Smooth muscle cell (in vitro differentiated cells): Measurements from ENCODE around the gene ADGRL1. TPM values are rescaled to one million over a fixed set of nuclear protein-coding genes. Genes with fewer than 3 reads are reported as not detected.
"Not testable (repeated sequence)": the region's sequence is repeated elsewhere in the genome, so short reads cannot be mapped to it uniquely, and the experiment has no call there.

ENCODE experiments used
- DNase-seq: peaks from one replicate; lab custom pipeline; 2025; ENCODE audit not compliant: unreplicated experiment; lab: John Stamatoyannopoulos, UW
- H2AFZ ChIP-seq: fragments of 200-600 bp; sonication (generic); 2 replicates; pipeline ENCODE4 v1.6.0; 2016; ENCODE audit warnings: antibody characterized with exemption, low read depth, mild to moderate bottlenecking
- H3F3A ChIP-seq: fragments of 200-600 bp; sonication (generic); 2 replicates; pipeline ENCODE4 v1.6.0; 2017; ENCODE audit warnings: antibody characterized with exemption, low read depth
- H3K27ac ChIP-seq: fragments of 200-600 bp; sonication (generic); 2 replicates; pipeline ENCODE4 v1.5.1; 2016; ENCODE audit warnings: low read depth, mild to moderate bottlenecking
- H3K27me3 ChIP-seq: fragments of 200-600 bp; sonication (generic); 2 replicates; pipeline ENCODE4 v1.6.1; 2016; ENCODE audit warnings: low read depth, mild to moderate bottlenecking
- H3K36me3 ChIP-seq: fragments of 200-600 bp; sonication (generic); 2 replicates; pipeline ENCODE4 v1.5.1; 2016; ENCODE audit warnings: low read depth
- H3K4me1 ChIP-seq: fragments of 200-600 bp; sonication (generic); 2 replicates; pipeline ENCODE4 v1.5.1; 2016; ENCODE audit warnings: low read depth
- H3K4me2 ChIP-seq: fragments of 200-600 bp; sonication (generic); 2 replicates; pipeline ENCODE4 v1.6.0; 2016; ENCODE audit warnings: mild to moderate bottlenecking
- H3K4me3 ChIP-seq: fragments of 200-600 bp; sonication (generic); 2 replicates; pipeline ENCODE4 v1.5.1; 2016; ENCODE audit warnings: mild to moderate bottlenecking
- H3K79me2 ChIP-seq: fragments of 200-600 bp; sonication (generic); 2 replicates; pipeline ENCODE4 v1.6.0; 2016; ENCODE audit warnings: low read depth, mild to moderate bottlenecking
- H3K9ac ChIP-seq: fragments of 200-600 bp; sonication (generic); 2 replicates; pipeline ENCODE4 v1.6.0; 2016; ENCODE audit warnings: low read depth
- H3K9me3 ChIP-seq: fragments of 200-600 bp; sonication (generic); replicated peaks from 2 replicates; pipeline ENCODE4 v1.5.1; 2016; ENCODE audit warnings: low read depth
- H4K20me1 ChIP-seq: fragments of 200-600 bp; sonication (generic); 2 replicates; pipeline ENCODE4 v1.6.0; 2016; ENCODE audit warnings: low read depth
- CTCF ChIP-seq: fragments of 200-600 bp; sonication (generic); IDR thresholded peaks from 2 replicates; pipeline ENCODE4 v1.5.1; 2017; ENCODE audit warnings: borderline replicate concordance, mild to moderate bottlenecking, antibody characterized with exemption; ENCODE audit not compliant: insufficient read depth, poor library complexity, severe bottlenecking
- WGBS: methylation state at CpG from one replicate; pipeline ENCODE4 v1.1.7; 2016; ENCODE audit warnings: low lambda C conversion rate; 5-methylcytosine and 5-hydroxymethylcytosine counted together
- polyA plus RNA-seq: library from polyadenylated mRNA; unstranded; fragments of >200 nt; fragmentation: Nextera tagmentation; extraction: Ambion mirVana; gene quantifications from 2 replicates; pipeline ENCODE4 v1.2.1, GENCODE V29; 2016
- total RNA-seq: library from RNA; depleted of rRNA; stranded (reverse); fragments of >200 nt; gene quantifications from 2 replicates; pipeline ENCODE4 v1.2.3, GENCODE V29; 2014

The ADGRL1 gene
- total and polyA plus RNA-seq, 2 experiments from 2014 or later: 11.3 to 12.7 TPM

DNA sequence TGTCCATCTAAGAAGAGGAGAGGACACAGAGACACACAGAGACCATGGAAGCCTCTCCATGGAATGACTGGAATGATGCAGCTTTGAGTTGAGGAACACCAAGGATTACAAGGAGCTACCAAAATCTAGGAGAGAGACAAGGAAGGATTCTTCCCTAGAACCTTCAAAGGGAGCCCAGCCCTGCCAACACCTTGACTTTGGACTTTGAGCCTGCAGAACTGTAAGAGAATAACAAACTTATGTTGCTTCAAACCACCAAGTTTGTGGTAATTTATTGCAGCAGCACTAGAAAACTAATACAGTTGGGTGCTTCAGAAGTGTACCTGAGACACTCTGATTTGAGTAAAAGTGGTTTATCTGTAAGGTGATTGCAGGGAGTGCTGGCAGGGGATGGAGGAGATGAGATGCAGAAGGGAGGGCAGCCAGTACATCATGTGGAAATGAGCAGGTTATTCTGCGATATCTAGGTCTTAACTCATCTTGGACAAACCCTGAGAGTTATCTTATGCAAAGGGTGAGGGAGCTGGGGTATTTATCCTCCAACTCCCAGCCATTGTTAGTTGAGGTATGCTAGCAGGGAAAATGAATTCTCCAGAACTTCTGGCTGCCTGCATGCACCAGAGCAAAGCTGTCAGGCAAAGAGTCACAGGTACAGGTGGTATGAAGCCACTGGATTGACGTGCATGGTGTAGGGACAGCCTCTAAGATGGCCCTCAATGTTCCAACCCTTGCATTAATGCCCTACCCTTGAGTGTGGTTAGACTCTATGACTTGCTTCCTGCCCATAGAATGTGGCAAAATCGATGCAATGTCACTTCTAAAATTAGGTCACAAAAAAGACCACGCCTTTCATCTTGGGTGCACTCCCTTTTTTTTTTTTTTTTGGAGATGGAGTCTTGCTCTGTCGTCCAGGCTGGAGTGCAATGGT, 31.3 kb upstream of the ADGRL1 start:
- H3K4me1 ChIP-seq: no peaks in the 10 kb centered on the region
- no peak overlapping the region for H3K4me3 ChIP-seq
- no peak for DNase-seq
- no peaks in the 10 kb centered on the region for H3K27me3 ChIP-seq
- WGBS: 88% methylated on average over 5 of the region's 5 CpGs
- no peak for TF ChIP-seq CTCF
- H3K27ac ChIP-seq: no peak overlapping the region
- H3K9me3 ChIP-seq: no peaks in the 10 kb centered on the region
- no peaks in the 10 kb centered on the region for H3F3A ChIP-seq
- no peaks in the 10 kb centered on the region for H3K36me3 ChIP-seq
- H3K9ac ChIP-seq: no peak overlapping the region
- no peak overlapping the region for H2AFZ ChIP-seq
- H4K20me1 ChIP-seq: no peaks in the 10 kb centered on the region
- H3K4me2 ChIP-seq: no peak overlapping the region
- no peaks in the 10 kb centered on the region for H3K79me2 ChIP-seq

- H3K9me3 ChIP-seq, H4K20me1 ChIP-seq, H3K9ac ChIP-seq, H2AFZ ChIP-seq, H3K36me3 ChIP-seq, H3K4me3 ChIP-seq, H3K4me2 ChIP-seq, H3K27me3 ChIP-seq, H3K4me1 ChIP-seq, H3F3A ChIP-seq, DNase-seq, H3K79me2 ChIP-seq, H3K27ac ChIP-seq: not testable (repeated sequence)
- 95% methylated on average over 4 of the region's 4 CpGs for WGBS
Observed at GRCh38 chr19:14232945-14233344, 27.0 kb upstream of the ADGRL1 start.

DNA sequence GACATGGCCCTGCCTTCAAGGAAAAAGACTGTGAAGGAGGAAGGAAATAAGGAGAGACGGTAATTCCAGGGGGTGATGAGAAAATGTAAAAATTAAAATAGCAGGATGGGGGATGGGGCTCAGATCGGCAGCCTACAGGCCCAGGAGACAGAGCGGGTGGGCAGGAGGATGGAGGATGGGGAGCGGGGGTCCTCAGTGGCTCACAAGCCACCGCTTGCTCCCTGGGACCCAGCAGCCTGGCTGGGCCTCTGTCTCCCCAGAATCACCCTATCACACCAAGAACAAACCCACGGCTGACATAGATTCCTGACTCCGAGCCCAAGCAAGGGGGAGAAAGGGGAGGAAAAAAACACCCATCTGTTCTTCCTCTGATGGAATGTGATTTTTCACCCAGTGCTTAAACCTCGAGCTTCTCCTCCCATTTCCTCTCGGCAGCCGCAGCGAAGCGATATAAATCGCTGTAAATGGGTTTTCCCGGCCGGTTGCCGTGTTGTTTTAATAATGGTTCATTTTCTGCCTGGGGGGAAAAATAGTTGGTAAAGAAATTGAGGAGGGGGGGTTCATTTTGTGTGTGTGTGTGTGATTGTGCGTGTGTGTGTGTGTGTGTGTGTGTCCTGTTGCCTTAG, 22.6 kb upstream of the ADGRL1 start:
- peak overlapping the region; percentile 59 for H3K4me2 ChIP-seq
- not testable (repeated sequence) for H4K20me1 ChIP-seq, H2AFZ ChIP-seq, H3K27ac ChIP-seq, H3K4me1 ChIP-seq, H3K27me3 ChIP-seq, H3K36me3 ChIP-seq, H3K9me3 ChIP-seq, DNase-seq, H3F3A ChIP-seq, H3K79me2 ChIP-seq, H3K4me3 ChIP-seq, H3K9ac ChIP-seq
- WGBS: 46% methylated on average over 13 of the region's 17 CpGs

GRCh38 chr19:14226498-14226897, 20.5 kb upstream of the ADGRL1 start:
- H3K4me3 ChIP-seq, H3K4me2 ChIP-seq, H3F3A ChIP-seq, H2AFZ ChIP-seq, H3K27ac ChIP-seq, DNase-seq, H3K9ac ChIP-seq, H3K79me2 ChIP-seq, H4K20me1 ChIP-seq, H3K36me3 ChIP-seq, H3K9me3 ChIP-seq, H3K27me3 ChIP-seq, H3K4me1 ChIP-seq: not testable (repeated sequence)
- 56% methylated on average over 6 of the region's 6 CpGs for WGBS

DNA sequence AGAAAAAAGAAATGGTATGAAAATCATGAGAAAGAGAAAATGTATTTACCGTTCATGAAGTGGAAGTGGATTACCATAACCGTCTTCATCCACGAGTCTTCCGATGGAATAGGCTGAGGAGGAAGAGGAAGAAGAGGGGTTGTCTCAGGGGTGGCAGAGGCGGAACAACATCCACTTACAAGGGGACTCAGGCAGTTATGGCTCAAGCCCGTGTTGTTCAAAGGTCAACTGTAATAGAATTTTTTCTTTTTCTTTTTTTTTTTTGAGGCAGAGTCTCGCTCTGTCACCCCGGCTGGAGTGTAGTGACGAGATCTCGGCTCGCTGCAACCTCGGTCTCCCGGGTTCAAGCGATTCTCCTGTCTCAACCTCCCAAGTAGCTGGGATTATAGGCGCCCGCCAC, 16.9 kb upstream of the ADGRL1 start:
- Histone ChIP-seq H3K9me3 (no peaks in the 10 kb centered on the region), H2AFZ (no peak overlapping the region), H3K9ac (no peak overlapping the region), H3K27ac (no peak overlapping the region), H3K4me1 (no peaks in the 10 kb centered on the region), H3F3A (no peaks in the 10 kb centered on the region), H3K79me2 (no peaks in the 10 kb centered on the region), H3K27me3 (no peaks in the 10 kb centered on the region), H4K20me1 (no peaks in the 10 kb centered on the region), H3K4me3 (no peak overlapping the region), H3K36me3 (no peaks in the 10 kb centered on the region), H3K4me2 (no peak overlapping the region)
- DNase-seq: no peak
- 93% methylated on average over 15 of the region's 16 CpGs for WGBS
- TF ChIP-seq CTCF: no peak
